SK-N-SH treated with all-trans-retinoic acid at 6 μM for 48 hours (cell line): ENCODE data around the gene TNS1.

Experiments used
- ATAC-seq: fragments of 200-7000 bp; cut with Tn5 transposase; 3 replicates; pipeline ENCODE4 v1.9.1; 2020; ENCODE audit warnings: mild to moderate bottlenecking, moderate library complexity
- ARNTL ChIP-seq: fragments of 450-650 bp; formaldehyde crosslinking; IDR thresholded peaks from 2 replicates; pipeline ENCODE4 v1.5.0; 2020; ENCODE audit warnings: low read depth, mild to moderate bottlenecking, moderate library complexity, borderline replicate concordance
- BACH2 ChIP-seq: fragments of 250-450 bp; sonication (Bioruptor Pico); IDR thresholded peaks from 2 replicates; pipeline ENCODE4 v1.9.0; 2021; ENCODE audit warnings: mild to moderate bottlenecking, borderline replicate concordance
- CSDC2 ChIP-seq: fragments of 250-450 bp; sonication (Bioruptor Pico); IDR thresholded peaks from 2 replicates; pipeline ENCODE4 v1.5.0; 2020; ENCODE audit warnings: mild to moderate bottlenecking, moderate library complexity
- ESRRG ChIP-seq: fragments of 250-450 bp; sonication (Bioruptor Pico); IDR thresholded peaks from 2 replicates; pipeline ENCODE4 v1.6.1; 2021; ENCODE audit warnings: mild to moderate bottlenecking
- GLIS3 ChIP-seq: fragments of 250-450 bp; sonication (Bioruptor Pico); IDR thresholded peaks from 2 replicates; pipeline ENCODE4 v1.5.0; 2020; ENCODE audit warnings: mild to moderate bottlenecking, moderate library complexity
- ISL1 ChIP-seq: fragments of 250-450 bp; sonication (Bioruptor Pico); IDR thresholded peaks from 2 replicates; pipeline ENCODE4 v2.1.2; 2022; ENCODE audit warnings: mild to moderate bottlenecking, moderate library complexity
- OSR1 ChIP-seq: fragments of 250-450 bp; sonication (Bioruptor Pico); IDR thresholded peaks from 2 replicates; pipeline ENCODE4 v1.8.0; 2022; ENCODE audit warnings: moderate library complexity, mild to moderate bottlenecking, inconsistent platforms
- PPARA ChIP-seq: fragments of 250-450 bp; sonication (Bioruptor Pico); IDR thresholded peaks from 2 replicates; pipeline ENCODE4 v1.5.0; 2020; ENCODE audit warnings: mild to moderate bottlenecking, borderline replicate concordance
- SNAI2 ChIP-seq: fragments of 250-450 bp; sonication (Bioruptor Pico); IDR thresholded peaks from 2 replicates; pipeline ENCODE4 v1.5.0; 2020; ENCODE audit warnings: mild to moderate bottlenecking, moderate library complexity
- TCF4 ChIP-seq: fragments of 250-450 bp; sonication (Bioruptor Pico); IDR thresholded peaks from 2 replicates; pipeline ENCODE4 v1.8.0; 2021; ENCODE audit warnings: mild to moderate bottlenecking, moderate library complexity, borderline replicate concordance
- TOX ChIP-seq: fragments of 250-450 bp; sonication (Bioruptor Pico); IDR thresholded peaks from 2 replicates; pipeline ENCODE4 v1.8.0; 2021; ENCODE audit warnings: mild to moderate bottlenecking, moderate library complexity, borderline replicate concordance
- ZC3H10 ChIP-seq: fragments of 250-450 bp; sonication (Bioruptor Pico); IDR thresholded peaks from 2 replicates; pipeline ENCODE4 v1.5.1; 2021; ENCODE audit warnings: mild to moderate bottlenecking, moderate library complexity
- ZFP3 ChIP-seq: fragments of 250-450 bp; sonication (Bioruptor Pico); IDR thresholded peaks from 2 replicates; pipeline ENCODE4 v1.5.0; 2020; ENCODE audit warnings: mild to moderate bottlenecking, moderate library complexity
- ZFP30 ChIP-seq: fragments of 450-650 bp; formaldehyde crosslinking; IDR thresholded peaks from 2 replicates; pipeline ENCODE4 v1.5.0; 2022; ENCODE audit warnings: mild to moderate bottlenecking, moderate library complexity
- ZNF565 ChIP-seq: fragments of 450-650 bp; formaldehyde crosslinking; conservative IDR thresholded peaks from 2 replicates; pipeline ENCODE4 v1.5.0; 2020; ENCODE audit warnings: low read depth, mild to moderate bottlenecking, moderate library complexity
- ZNF70 ChIP-seq: fragments of 450-650 bp; formaldehyde crosslinking; IDR thresholded peaks from 2 replicates; pipeline ENCODE4 v1.5.0; 2020; ENCODE audit warnings: mild to moderate bottlenecking, moderate library complexity
- ZNF8 ChIP-seq: fragments of 450-650 bp; formaldehyde crosslinking; IDR thresholded peaks from 2 replicates; pipeline ENCODE4 v1.5.0; 2020; ENCODE audit warnings: mild to moderate bottlenecking, moderate library complexity
- TF ChIP-seq, protein P1 (sequence below): fragments of 250-450 bp; sonication (Bioruptor Pico); IDR thresholded peaks from 2 replicates; pipeline ENCODE4 v1.5.1; 2021; ENCODE audit warnings: mild to moderate bottlenecking, moderate library complexity
- TF ChIP-seq, protein P2 (sequence below): fragments of 250-450 bp; sonication (Bioruptor Pico); IDR thresholded peaks from 2 replicates; pipeline ENCODE4 v1.5.0; 2020; ENCODE audit warnings: mild to moderate bottlenecking, moderate library complexity
- TF ChIP-seq, protein P3 (sequence below): fragments of 250-450 bp; sonication (Bioruptor Pico); IDR thresholded peaks from 2 replicates; pipeline ENCODE4 v1.8.0; 2021; ENCODE audit warnings: low read depth, mild to moderate bottlenecking, moderate library complexity, borderline replicate concordance
- TF ChIP-seq, protein P4 (sequence below): fragments of 250-450 bp; sonication (Bioruptor Pico); IDR thresholded peaks from 2 replicates; pipeline ENCODE4 v1.8.0; 2020; ENCODE audit warnings: mild to moderate bottlenecking, moderate library complexity, borderline replicate concordance
- TF ChIP-seq, protein P5 (sequence below): fragments of 250-450 bp; sonication (Bioruptor Pico); IDR thresholded peaks from 2 replicates; pipeline ENCODE4 v1.5.1; 2020; ENCODE audit warnings: low read depth, mild to moderate bottlenecking, moderate library complexity

The TNS1 gene

DNA sequence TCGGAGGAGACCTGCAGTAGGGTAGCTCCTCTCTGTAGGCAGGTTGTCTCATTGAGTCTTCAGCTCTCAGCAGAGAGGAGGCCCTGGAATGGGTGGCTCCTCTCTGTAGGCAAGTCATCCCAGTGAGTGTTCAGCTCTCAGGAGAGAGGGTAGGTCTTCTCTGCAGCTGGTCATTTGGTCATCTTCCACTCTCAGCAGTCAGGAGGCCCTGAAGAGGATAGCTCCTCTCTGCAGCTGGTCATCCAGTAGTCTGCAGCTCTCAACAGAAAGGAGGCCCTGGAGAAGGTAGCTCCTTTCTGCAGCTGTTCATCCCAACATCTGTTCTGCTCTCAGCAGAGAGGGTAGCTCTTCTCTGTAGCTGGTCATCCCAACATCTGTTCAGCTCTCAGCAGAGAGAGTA is 40.3 kb upstream of the TNS1 start (continued):
- TF ChIP-seq, protein P1, sequence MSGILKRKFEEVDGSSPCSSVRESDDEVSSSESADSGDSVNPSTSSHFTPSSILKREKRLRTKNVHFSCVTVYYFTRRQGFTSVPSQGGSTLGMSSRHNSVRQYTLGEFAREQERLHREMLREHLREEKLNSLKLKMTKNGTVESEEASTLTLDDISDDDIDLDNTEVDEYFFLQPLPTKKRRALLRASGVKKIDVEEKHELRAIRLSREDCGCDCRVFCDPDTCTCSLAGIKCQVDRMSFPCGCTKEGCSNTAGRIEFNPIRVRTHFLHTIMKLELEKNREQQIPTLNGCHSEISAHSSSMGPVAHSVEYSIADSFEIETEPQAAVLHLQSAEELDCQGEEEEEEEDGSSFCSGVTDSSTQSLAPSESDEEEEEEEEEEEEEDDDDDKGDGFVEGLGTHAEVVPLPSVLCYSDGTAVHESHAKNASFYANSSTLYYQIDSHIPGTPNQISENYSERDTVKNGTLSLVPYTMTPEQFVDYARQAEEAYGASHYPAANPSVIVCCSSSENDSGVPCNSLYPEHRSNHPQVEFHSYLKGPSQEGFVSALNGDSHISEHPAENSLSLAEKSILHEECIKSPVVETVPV (CRISPR knock-in tag) = no peak
- TF ChIP-seq SNAI2 (CRISPR knock-in tag) (no peak), TOX (CRISPR knock-in tag) (no peak), ZFP3 (no peak)

DNA sequence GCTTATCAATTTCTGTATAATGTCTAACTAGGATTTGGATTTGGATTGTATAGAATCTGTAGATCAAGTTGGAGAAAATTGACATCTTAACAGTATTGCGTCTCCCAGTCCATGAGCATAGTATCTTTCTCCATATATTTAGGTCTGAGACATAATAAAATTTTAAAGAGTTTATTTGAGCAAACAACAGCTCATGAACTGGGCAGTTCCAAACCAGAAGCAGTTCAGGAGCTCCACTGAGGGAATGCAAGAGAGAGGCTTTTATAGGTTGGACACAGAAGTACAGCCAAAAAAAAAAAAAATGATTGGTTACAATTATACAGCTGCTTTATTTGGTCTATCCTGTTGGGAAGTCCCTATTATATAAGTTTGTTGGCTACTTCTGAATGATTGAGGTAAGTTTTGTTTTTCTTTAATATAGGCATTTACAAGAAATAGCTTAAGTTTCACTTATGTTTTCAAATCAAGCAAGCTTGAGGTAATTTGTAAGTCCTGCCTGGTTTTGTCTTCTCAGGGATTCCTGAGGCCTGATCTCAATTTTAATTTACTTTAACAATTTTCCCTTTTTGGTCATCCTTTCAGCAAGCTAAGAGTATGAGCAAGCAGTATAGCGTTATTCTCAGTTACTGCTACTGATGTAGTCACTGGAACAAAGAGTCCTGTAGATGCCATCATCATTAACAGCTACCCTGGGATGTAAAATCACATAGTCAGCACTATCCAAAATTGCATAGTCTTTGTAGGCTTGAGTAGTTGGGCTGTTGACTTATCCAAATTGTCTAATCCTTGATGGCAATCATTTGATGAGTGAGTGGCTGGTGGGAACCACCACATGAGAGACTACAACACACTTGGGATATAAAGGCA is 38.7 kb upstream of the TNS1 start:
- no peak for ATAC-seq
- TF ChIP-seq ZNF8 (CRISPR knock-in tag) (no peak), ZNF70 (CRISPR knock-in tag) (no peak), PPARA (CRISPR knock-in tag) (no peak), BACH2 (no peak), ESRRG (CRISPR knock-in tag) (no peak), CSDC2 (CRISPR knock-in tag) (no peak), ZC3H10 (no peak), ZFP3 (no peak), OSR1 (CRISPR knock-in tag) (no peak), TCF4 (no peak), ISL1 (no peak), TOX (CRISPR knock-in tag) (no peak), ZFP30 (CRISPR knock-in tag) (no peak)
- TF ChIP-seq, protein P2, sequence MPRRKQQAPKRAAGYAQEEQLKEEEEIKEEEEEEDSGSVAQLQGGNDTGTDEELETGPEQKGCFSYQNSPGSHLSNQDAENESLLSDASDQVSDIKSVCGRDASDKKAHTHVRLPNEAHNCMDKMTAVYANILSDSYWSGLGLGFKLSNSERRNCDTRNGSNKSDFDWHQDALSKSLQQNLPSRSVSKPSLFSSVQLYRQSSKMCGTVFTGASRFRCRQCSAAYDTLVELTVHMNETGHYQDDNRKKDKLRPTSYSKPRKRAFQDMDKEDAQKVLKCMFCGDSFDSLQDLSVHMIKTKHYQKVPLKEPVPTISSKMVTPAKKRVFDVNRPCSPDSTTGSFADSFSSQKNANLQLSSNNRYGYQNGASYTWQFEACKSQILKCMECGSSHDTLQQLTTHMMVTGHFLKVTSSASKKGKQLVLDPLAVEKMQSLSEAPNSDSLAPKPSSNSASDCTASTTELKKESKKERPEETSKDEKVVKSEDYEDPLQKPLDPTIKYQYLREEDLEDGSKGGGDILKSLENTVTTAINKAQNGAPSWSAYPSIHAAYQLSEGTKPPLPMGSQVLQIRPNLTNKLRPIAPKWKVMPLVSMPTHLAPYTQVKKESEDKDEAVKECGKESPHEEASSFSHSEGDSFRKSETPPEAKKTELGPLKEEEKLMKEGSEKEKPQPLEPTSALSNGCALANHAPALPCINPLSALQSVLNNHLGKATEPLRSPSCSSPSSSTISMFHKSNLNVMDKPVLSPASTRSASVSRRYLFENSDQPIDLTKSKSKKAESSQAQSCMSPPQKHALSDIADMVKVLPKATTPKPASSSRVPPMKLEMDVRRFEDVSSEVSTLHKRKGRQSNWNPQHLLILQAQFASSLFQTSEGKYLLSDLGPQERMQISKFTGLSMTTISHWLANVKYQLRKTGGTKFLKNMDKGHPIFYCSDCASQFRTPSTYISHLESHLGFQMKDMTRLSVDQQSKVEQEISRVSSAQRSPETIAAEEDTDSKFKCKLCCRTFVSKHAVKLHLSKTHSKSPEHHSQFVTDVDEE (CRISPR knock-in tag) = no peak
- TF ChIP-seq, protein P3, sequence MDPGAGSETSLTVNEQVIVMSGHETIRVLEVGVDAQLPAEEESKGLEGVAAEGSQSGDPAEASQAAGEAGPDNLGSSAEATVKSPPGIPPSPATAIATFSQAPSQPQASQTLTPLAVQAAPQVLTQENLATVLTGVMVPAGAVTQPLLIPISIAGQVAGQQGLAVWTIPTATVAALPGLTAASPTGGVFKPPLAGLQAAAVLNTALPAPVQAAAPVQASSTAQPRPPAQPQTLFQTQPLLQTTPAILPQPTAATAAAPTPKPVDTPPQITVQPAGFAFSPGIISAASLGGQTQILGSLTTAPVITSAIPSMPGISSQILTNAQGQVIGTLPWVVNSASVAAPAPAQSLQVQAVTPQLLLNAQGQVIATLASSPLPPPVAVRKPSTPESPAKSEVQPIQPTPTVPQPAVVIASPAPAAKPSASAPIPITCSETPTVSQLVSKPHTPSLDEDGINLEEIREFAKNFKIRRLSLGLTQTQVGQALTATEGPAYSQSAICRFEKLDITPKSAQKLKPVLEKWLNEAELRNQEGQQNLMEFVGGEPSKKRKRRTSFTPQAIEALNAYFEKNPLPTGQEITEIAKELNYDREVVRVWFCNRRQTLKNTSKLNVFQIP (CRISPR knock-in tag) = no peak
- TF ChIP-seq, protein P4, sequence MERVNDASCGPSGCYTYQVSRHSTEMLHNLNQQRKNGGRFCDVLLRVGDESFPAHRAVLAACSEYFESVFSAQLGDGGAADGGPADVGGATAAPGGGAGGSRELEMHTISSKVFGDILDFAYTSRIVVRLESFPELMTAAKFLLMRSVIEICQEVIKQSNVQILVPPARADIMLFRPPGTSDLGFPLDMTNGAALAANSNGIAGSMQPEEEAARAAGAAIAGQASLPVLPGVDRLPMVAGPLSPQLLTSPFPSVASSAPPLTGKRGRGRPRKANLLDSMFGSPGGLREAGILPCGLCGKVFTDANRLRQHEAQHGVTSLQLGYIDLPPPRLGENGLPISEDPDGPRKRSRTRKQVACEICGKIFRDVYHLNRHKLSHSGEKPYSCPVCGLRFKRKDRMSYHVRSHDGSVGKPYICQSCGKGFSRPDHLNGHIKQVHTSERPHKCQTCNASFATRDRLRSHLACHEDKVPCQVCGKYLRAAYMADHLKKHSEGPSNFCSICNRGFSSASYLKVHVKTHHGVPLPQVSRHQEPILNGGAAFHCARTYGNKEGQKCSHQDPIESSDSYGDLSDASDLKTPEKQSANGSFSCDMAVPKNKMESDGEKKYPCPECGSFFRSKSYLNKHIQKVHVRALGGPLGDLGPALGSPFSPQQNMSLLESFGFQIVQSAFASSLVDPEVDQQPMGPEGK = no peak
- TF ChIP-seq, protein P5, sequence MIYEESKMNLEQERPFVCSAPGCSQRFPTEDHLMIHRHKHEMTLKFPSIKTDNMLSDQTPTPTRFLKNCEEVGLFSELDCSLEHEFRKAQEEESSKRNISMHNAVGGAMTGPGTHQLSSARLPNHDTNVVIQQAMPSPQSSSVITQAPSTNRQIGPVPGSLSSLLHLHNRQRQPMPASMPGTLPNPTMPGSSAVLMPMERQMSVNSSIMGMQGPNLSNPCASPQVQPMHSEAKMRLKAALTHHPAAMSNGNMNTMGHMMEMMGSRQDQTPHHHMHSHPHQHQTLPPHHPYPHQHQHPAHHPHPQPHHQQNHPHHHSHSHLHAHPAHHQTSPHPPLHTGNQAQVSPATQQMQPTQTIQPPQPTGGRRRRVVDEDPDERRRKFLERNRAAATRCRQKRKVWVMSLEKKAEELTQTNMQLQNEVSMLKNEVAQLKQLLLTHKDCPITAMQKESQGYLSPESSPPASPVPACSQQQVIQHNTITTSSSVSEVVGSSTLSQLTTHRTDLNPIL = no peak

DNA sequence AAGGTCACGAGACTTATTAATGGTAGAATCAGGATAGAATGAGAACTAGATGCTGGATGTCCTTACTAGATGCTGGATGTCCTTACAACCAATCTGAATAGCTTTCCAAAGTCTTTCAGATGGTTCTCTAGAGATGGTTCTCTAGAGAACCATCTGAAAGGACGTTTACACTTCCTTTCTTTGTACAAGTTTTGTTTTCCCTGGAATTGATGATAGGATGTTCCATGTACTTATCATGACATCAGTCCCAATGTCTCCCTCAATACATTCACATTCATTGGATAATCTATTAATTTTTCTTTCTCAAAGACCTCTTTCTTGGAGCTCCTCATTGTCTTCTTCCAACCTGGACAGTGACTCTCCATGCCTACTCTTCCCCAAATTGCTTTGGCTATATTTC is 38.1 kb upstream of the TNS1 start:
- no peak for TF ChIP-seq TOX (CRISPR knock-in tag)
- TF ChIP-seq, protein P3 (CRISPR knock-in tag) = no peak
- TF ChIP-seq ZC3H10 = no peak
- no peak for TF ChIP-seq ARNTL (CRISPR knock-in tag)
- no peak for TF ChIP-seq ZFP3
- TF ChIP-seq ISL1 = no peak
- TF ChIP-seq CSDC2 (CRISPR knock-in tag) = no peak
- TF ChIP-seq GLIS3 (CRISPR knock-in tag) = no peak
- TF ChIP-seq OSR1 (CRISPR knock-in tag) = no peak
- no peak for TF ChIP-seq ZNF565
- TF ChIP-seq, protein P4 = no peak
- TF ChIP-seq, protein P1 (CRISPR knock-in tag) = no peak
- no peak for TF ChIP-seq ZNF70 (CRISPR knock-in tag)
- TF ChIP-seq PPARA (CRISPR knock-in tag) = no peak
- ATAC-seq = no peak
